SK-N-SH (cell line): ENCODE results near the gene LGSN. TPM values are rescaled to one million over a fixed set of nuclear protein-coding genes. Genes with fewer than 3 reads are reported as not detected.

ENCODE experiments used
- CTCF ChIA-PET: fragments of 300-600, 350-600 bp; formaldehyde crosslinking; extraction: SDS; loops from one replicate; lab custom pipeline; 2021; lab: Yijun Ruan, JAX
- POLR2A ChIA-PET: fragments of 350-600 bp; sonication (Branson Sonifier 250); formaldehyde crosslinking; extraction: SDS; loops from one replicate; lab custom pipeline; 2020; ENCODE audit warnings: antibody characterized with exemption, inconsistent platforms; lab: Yijun Ruan, JAX
- DNase-seq: peaks from one replicate; pipeline ENCODE4 v3.0.0; 2012
- H2AFZ ChIP-seq: fragments of 200-600 bp; sonication (generic); 2 replicates; pipeline ENCODE4 v1.8.1; 2016; ENCODE audit warnings: antibody characterized with exemption, mild to moderate bottlenecking, low read depth
- H3F3A ChIP-seq: fragments of 200-600 bp; sonication (generic); replicated peaks from 2 replicates; pipeline ENCODE3; 2016; ENCODE audit warnings: antibody characterized with exemption, mild to moderate bottlenecking; ENCODE audit not compliant: insufficient read depth
- H3K27ac ChIP-seq, 2 experiments: fragments of 200-500 bp in 1 of 2; fragments of 200-600 bp in 1 of 2; sonication (Bioruptor generic) in 1 of 2; sonication (generic), shearing (Covaris generic) in 1 of 2; 2 replicates each; pipeline versions ENCODE4 v1.5.1 to v1.6.1; 2014 to 2016; ENCODE audit warnings: low read depth in 2 of 2, inconsistent platforms in 1 of 2, low read length in 1 of 2, mild to moderate bottlenecking in 1 of 2, mixed read lengths in 1 of 2
- H3K27me3 ChIP-seq: fragments of 200-600 bp; sonication (generic), shearing (Covaris generic); 2 replicates; pipeline ENCODE4 v1.6.1; 2016; ENCODE audit warnings: mixed run types; ENCODE audit not compliant: insufficient read depth
- H3K36me3 ChIP-seq, 2 experiments: fragments of 200-500 bp in 1 of 2; fragments of 200-600 bp in 1 of 2; sonication (Bioruptor generic) in 1 of 2; sonication (generic) in 1 of 2; replicated peaks in 1 of 2; 2 replicates each; pipeline versions ENCODE3 to v1.5.1; 2014 to 2016; ENCODE audit warnings: low read length in 1 of 2, mild to moderate bottlenecking in 1 of 2; ENCODE audit not compliant: insufficient read depth in 2 of 2, control insufficient read depth in 1 of 2
- H3K4me1 ChIP-seq, 2 experiments: fragments of 200-500 bp in 1 of 2; fragments of 200-600 bp in 1 of 2; sonication (Bioruptor generic) in 1 of 2; sonication (generic), shearing (Covaris generic) in 1 of 2; 2 replicates each; pipeline versions ENCODE4 v1.5.1 to v1.6.1; 2014 to 2016; ENCODE audit warnings: low read depth in 1 of 2, low read length in 1 of 2, mixed run types in 1 of 2; ENCODE audit not compliant: insufficient read depth in 2 of 2, control insufficient read depth in 1 of 2
- H3K4me2 ChIP-seq: fragments of 200-600 bp; sonication (generic), shearing (Covaris generic); 2 replicates; pipeline ENCODE4 v1.6.1; 2017; ENCODE audit warnings: mixed run types
- H3K4me3 ChIP-seq, 2 experiments: fragments of 200-500 bp in 1 of 2; fragments of 200-600 bp in 1 of 2; sonication (Bioruptor generic) in 1 of 2; sonication (generic), shearing (Covaris generic) in 1 of 2; 2 replicates each; pipeline versions ENCODE4 v1.5.1 to v1.8.1; 2014 to 2016; ENCODE audit warnings: low read depth in 2 of 2, inconsistent platforms in 1 of 2, low read length in 1 of 2, mild to moderate bottlenecking in 1 of 2, mixed read lengths in 1 of 2, moderate library complexity in 1 of 2
- H3K79me2 ChIP-seq: fragments of 200-600 bp; sonication (generic); 2 replicates; pipeline ENCODE4 v1.8.1; 2017; ENCODE audit warnings: mild to moderate bottlenecking; ENCODE audit not compliant: insufficient read depth
- H3K9ac ChIP-seq: fragments of 200-600 bp; sonication (generic); 2 replicates; pipeline ENCODE4 v1.6.1; 2017; ENCODE audit warnings: mixed run types
- H3K9me2 ChIP-seq: fragments of 200-600 bp; sonication (generic); 2 replicates; pipeline ENCODE4 v1.6.1; 2017; ENCODE audit warnings: mixed run types
- H3K9me3 ChIP-seq: fragments of 200-600 bp; sonication (generic); 2 replicates; pipeline ENCODE4 v1.6.1; 2017; ENCODE audit warnings: mixed run types, mild to moderate bottlenecking, moderate library complexity
- H4K20me1 ChIP-seq: fragments of 200-600 bp; sonication (generic); 2 replicates; pipeline ENCODE4 v1.6.1; 2017; ENCODE audit warnings: mild to moderate bottlenecking, mixed run types; ENCODE audit not compliant: insufficient read depth
- ELF1 ChIP-seq: IDR thresholded peaks from 2 replicates; pipeline ENCODE4 v1.4.0; 2012
- EP300 ChIP-seq, 2 experiments: IDR thresholded peaks; 2 replicates each; pipeline versions ENCODE4 v1.4.0 to v1.6.1; 2012; ENCODE audit warnings: borderline replicate concordance in 1 of 2, low read depth in 1 of 2, low read length in 1 of 2
- EZH2phosphoT487 ChIP-seq: fragments of 200-600 bp; sonication (generic); IDR thresholded peaks from 2 replicates; pipeline ENCODE4 v1.6.1; 2017; ENCODE audit warnings: low read depth, mixed run types, mild to moderate bottlenecking, antibody characterized with exemption, moderate library complexity, borderline replicate concordance
- FOXJ3 ChIP-seq: sonication (generic); formaldehyde crosslinking; IDR thresholded peaks from 2 replicates; pipeline ENCODE4 v1.5.1; 2020; ENCODE audit warnings: mild to moderate bottlenecking, missing genetic modification reagents
- FOXM1 ChIP-seq: IDR thresholded peaks from 2 replicates; pipeline ENCODE4 v1.4.0; 2012; ENCODE audit warnings: low read depth, mild to moderate bottlenecking
- GATA2 ChIP-seq: sonication (generic); formaldehyde crosslinking; IDR thresholded peaks from 2 replicates; pipeline ENCODE4 v1.5.0; 2020; ENCODE audit warnings: mild to moderate bottlenecking, missing genetic modification reagents
- MEF2A ChIP-seq: IDR thresholded peaks from 2 replicates; pipeline ENCODE4 v1.4.0; 2012; ENCODE audit warnings: low read depth, borderline replicate concordance
- MXI1 ChIP-seq: IDR thresholded peaks from 2 replicates; pipeline ENCODE4 v1.6.1; 2012; ENCODE audit warnings: mild to moderate bottlenecking, low read depth, low read length, improper control_type of control experiment
- NFIC ChIP-seq: IDR thresholded peaks from 2 replicates; pipeline ENCODE4 v1.4.0; 2012; ENCODE audit warnings: borderline replicate concordance
- RAD21 ChIP-seq: IDR thresholded peaks from 2 replicates; pipeline ENCODE4 v1.6.1; 2012; ENCODE audit warnings: mild to moderate bottlenecking, low read length
- REST ChIP-seq: IDR thresholded peaks from 2 replicates; pipeline ENCODE4 v1.6.1; 2012; ENCODE audit warnings: mild to moderate bottlenecking, low read depth, low read length, moderate library complexity
- RFX5 ChIP-seq: IDR thresholded peaks from 2 replicates; pipeline ENCODE4 v1.6.1; 2012; ENCODE audit warnings: mild to moderate bottlenecking, improper control_type of control experiment, low read length
- SMC3 ChIP-seq: IDR thresholded peaks from 2 replicates; pipeline ENCODE4 v1.6.1; 2012; ENCODE audit warnings: low read depth, low read length, improper control_type of control experiment
- TCF12 ChIP-seq: IDR thresholded peaks from 2 replicates; pipeline ENCODE4 v1.4.0; 2012
- TEAD4 ChIP-seq: IDR thresholded peaks from 2 replicates; pipeline ENCODE4 v1.4.0; 2012; ENCODE audit warnings: mild to moderate bottlenecking, borderline replicate concordance; ENCODE audit not compliant: insufficient read depth
- USF1 ChIP-seq: IDR thresholded peaks from 2 replicates; pipeline ENCODE4 v1.4.0; 2012; ENCODE audit warnings: low read depth, borderline replicate concordance
- YY1 ChIP-seq: IDR thresholded peaks from 2 replicates; pipeline ENCODE4 v1.4.0; 2012; ENCODE audit warnings: low read depth, mild to moderate bottlenecking
- WGBS: methylation state at CpG from one replicate; pipeline ENCODE4 v1.1.6; 2017; ENCODE audit warnings: low lambda C conversion rate; 5-methylcytosine and 5-hydroxymethylcytosine counted together
- polyA plus RNA-seq, 3 experiments: library from polyadenylated mRNA; depleted of rRNA; stranded (reverse); fragments of >200 nt; gene quantifications; 2 replicates each; pipeline ENCODE4 v1.2.3, GENCODE V29; 2012
- TF ChIP-seq, protein P1 (sequence below): IDR thresholded peaks from 2 replicates; pipeline ENCODE4 v1.4.0; 2012; ENCODE audit warnings: low read depth, borderline replicate concordance
- TF ChIP-seq, protein P2 (sequence below): IDR thresholded peaks from 2 replicates; pipeline ENCODE4 v1.4.0; 2012; ENCODE audit warnings: low read depth
- TF ChIP-seq, protein P3 (sequence below): fragments of 150-350 bp; IDR thresholded peaks from 2 replicates; pipeline ENCODE4 v1.6.1; 2017; ENCODE audit warnings: antibody characterized with exemption, low read length, low read depth, borderline replicate concordance

The LGSN gene
- polyA plus RNA-seq, 1 of the 3 experiments (the other 2 are of a cell fraction) = not detected

- no peak overlapping the region for H3K4me3 ChIP-seq
- H3K36me3 ChIP-seq = no peaks in the 10 kb centered on the region
- no peak overlapping the region for H2AFZ ChIP-seq
- no peaks in the 10 kb centered on the region for H3K9me3 ChIP-seq
- no peaks in the 10 kb centered on the region for H3K27me3 ChIP-seq
- no peak overlapping the region for H3K4me2 ChIP-seq
- 35% methylated on average over 3 of the region's 3 CpGs for WGBS
- no peaks in the 10 kb centered on the region for H4K20me1 ChIP-seq
- H3K27ac ChIP-seq = no peak overlapping the region
- POLR2A ChIA-PET = no interaction called here
- no peaks in the 10 kb centered on the region for H3F3A ChIP-seq
- H3K9me2 ChIP-seq = no peaks in the 10 kb centered on the region
- no peaks in the 10 kb centered on the region; a peak in 1 of 4 replicates for H3K4me1 ChIP-seq
- TF ChIP-seq GATA2 (CRISPR knock-in tag) = no peak
- no peak for TF ChIP-seq ELF1
- TF ChIP-seq REST = no peak
- TF ChIP-seq EZH2phosphoT487 = no peak
- TF ChIP-seq, protein P1, sequence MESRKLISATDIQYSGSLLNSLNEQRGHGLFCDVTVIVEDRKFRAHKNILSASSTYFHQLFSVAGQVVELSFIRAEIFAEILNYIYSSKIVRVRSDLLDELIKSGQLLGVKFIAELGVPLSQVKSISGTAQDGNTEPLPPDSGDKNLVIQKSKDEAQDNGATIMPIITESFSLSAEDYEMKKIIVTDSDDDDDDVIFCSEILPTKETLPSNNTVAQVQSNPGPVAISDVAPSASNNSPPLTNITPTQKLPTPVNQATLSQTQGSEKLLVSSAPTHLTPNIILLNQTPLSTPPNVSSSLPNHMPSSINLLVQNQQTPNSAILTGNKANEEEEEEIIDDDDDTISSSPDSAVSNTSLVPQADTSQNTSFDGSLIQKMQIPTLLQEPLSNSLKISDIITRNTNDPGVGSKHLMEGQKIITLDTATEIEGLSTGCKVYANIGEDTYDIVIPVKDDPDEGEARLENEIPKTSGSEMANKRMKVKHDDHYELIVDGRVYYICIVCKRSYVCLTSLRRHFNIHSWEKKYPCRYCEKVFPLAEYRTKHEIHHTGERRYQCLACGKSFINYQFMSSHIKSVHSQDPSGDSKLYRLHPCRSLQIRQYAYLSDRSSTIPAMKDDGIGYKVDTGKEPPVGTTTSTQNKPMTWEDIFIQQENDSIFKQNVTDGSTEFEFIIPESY = no peak
- TF ChIP-seq, protein P2, sequence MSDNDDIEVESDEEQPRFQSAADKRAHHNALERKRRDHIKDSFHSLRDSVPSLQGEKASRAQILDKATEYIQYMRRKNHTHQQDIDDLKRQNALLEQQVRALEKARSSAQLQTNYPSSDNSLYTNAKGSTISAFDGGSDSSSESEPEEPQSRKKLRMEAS = no peak
- no peak for TF ChIP-seq RAD21
- H3K79me2 ChIP-seq = no peaks in the 10 kb centered on the region
- no peak overlapping the region for H3K9ac ChIP-seq
- DNase-seq = no peak
- CTCF ChIA-PET = interaction anchor here (0.9 kb wide), 1 partner anchor 634 kb away, joined by 3 read pairs; no protein-coding TSS in a partner anchor
Measured at GRCh38 chr6:63280639-63281180, 39.1 kb downstream of the LGSN start.

DNA sequence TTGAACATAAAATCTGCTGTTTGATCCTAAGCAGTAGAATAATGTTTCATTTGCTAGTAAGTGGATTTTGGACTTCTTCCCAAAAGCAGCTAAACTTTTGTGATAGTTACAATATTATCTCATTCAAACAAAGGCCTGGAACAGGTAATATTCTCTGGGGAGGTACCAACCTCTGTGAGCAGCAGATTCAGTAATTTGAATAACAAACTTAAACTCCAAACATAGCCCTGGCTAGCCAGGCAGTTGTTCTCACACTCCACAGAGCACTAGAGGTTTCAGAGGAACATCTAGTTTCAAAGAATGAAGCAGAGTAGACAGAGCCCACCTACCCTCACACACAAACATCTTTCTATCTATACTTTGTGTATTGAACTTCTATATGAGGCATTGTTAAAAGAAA, 40.9 kb downstream of the LGSN start:
- no peaks in the 10 kb centered on the region for H3K9me2 ChIP-seq
- H3K9me3 ChIP-seq = no peaks in the 10 kb centered on the region
- no peak overlapping the region for H3K4me2 ChIP-seq
- POLR2A ChIA-PET = no interaction called here
- no peaks in the 10 kb centered on the region for H3K79me2 ChIP-seq
- no peaks in the 10 kb centered on the region; a peak in 1 of 4 replicates for H3K4me1 ChIP-seq
- no peaks in the 10 kb centered on the region for H3K27me3 ChIP-seq
- DNase-seq = no peak
- H3K36me3 ChIP-seq = no peaks in the 10 kb centered on the region
- CTCF ChIA-PET = interaction anchor here (1.2 kb wide), 1 partner anchor 11 kb away, joined by 4 read pairs; no protein-coding TSS in a partner anchor
- no peak overlapping the region for H3K27ac ChIP-seq
- no peak overlapping the region for H2AFZ ChIP-seq
- H3K9ac ChIP-seq = no peak overlapping the region
- no peaks in the 10 kb centered on the region for H4K20me1 ChIP-seq
- no peaks in the 10 kb centered on the region for H3F3A ChIP-seq
- H3K4me3 ChIP-seq = no peak overlapping the region
- TF ChIP-seq ELF1 = no peak
- no peak for TF ChIP-seq NFIC
- no peak for TF ChIP-seq EZH2phosphoT487
- no peak for TF ChIP-seq USF1
- TF ChIP-seq, protein P3, sequence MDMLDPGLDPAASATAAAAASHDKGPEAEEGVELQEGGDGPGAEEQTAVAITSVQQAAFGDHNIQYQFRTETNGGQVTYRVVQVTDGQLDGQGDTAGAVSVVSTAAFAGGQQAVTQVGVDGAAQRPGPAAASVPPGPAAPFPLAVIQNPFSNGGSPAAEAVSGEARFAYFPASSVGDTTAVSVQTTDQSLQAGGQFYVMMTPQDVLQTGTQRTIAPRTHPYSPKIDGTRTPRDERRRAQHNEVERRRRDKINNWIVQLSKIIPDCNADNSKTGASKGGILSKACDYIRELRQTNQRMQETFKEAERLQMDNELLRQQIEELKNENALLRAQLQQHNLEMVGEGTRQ = no peak
- TF ChIP-seq EP300 (IDR thresholded peaks at IDR 0.05; ENCODE audit: borderline replicate concordance in 1 of 2, low read depth in 1 of 2, low read length in 1 of 2) = no peak
- no peak for TF ChIP-seq RAD21
- TF ChIP-seq MXI1 = no peak
- TF ChIP-seq TEAD4 = no peak
- no peak for TF ChIP-seq SMC3
- TF ChIP-seq, protein P2 = no peak
- no peak for TF ChIP-seq MEF2A
- no peak for TF ChIP-seq TCF12
- TF ChIP-seq YY1 = no peak
- TF ChIP-seq GATA2 (CRISPR knock-in tag) = no peak
- TF ChIP-seq RFX5 = no peak
- no peak for TF ChIP-seq FOXM1
- TF ChIP-seq FOXJ3 = no peak
